Testis (tissue), 5 donors: ENCODE data around the gene RCN1. TPM values are rescaled to one million over a fixed set of nuclear protein-coding genes. Genes with fewer than 3 reads are reported as not detected.

Source experiments
- DNase-seq: peaks from one replicate; pipeline ENCODE4 v3.0.0-alpha.2; 2019
- H3K27ac ChIP-seq, 2 donors: fragments of 200-600 bp; sonication (generic); one replicate each; pipeline ENCODE4 v1.5.1; 2019
- H3K27me3 ChIP-seq: fragments of 200-600 bp; sonication (generic); one replicate; pipeline ENCODE4 v1.5.1; 2019
- H3K36me3 ChIP-seq: fragments of 200-600 bp; sonication (generic); one replicate; pipeline ENCODE4 v1.5.1; 2017; ENCODE audit warnings: low read depth; ENCODE audit errors: missing control alignments
- H3K4me1 ChIP-seq: fragments of 200-600 bp; sonication (generic); one replicate; pipeline ENCODE4 v1.5.1; 2019
- H3K4me3 ChIP-seq, 2 donors: fragments of 200-600 bp; sonication (generic); one replicate each; pipeline ENCODE4 v1.5.1; 2017 to 2019
- H3K9me3 ChIP-seq: fragments of 200-600 bp; sonication (generic); one replicate; pipeline ENCODE4 v1.5.1; 2017
- POLR2A ChIP-seq: fragments of 450-650 bp; IDR thresholded peaks from one replicate; pipeline ENCODE4 v1.6.1; 2017; ENCODE audit warnings: antibody characterized with exemption, mild to moderate bottlenecking, moderate library complexity
- WGBS, 2 donors: methylation state at CpG; one replicate each; pipeline ENCODE4 v1.1.5; 2018; 5-methylcytosine and 5-hydroxymethylcytosine counted together
- intact Hi-C: fragments of 100-400 bp; cut with DNase I; formaldehyde crosslinking; loops from one replicate; pipeline ENCODE4 v1.15.1; 2023; ENCODE audit warnings: low total_unique reads
- long read RNA-seq, 2 donors: transcript quantifications; one replicate each; lab custom pipeline, GENCODE V29; 2026
- polyA plus RNA-seq: library from polyadenylated mRNA; stranded (reverse); fragments of 350-450 nt; fragmentation: Illumina TruSeq; extraction: RNeasy Lipid Tissue Mini Kit (QIAGEN cat#74804); gene quantifications from one replicate; pipeline ENCODE4 v1.2.3, GENCODE V29; 2014; ENCODE audit warnings: low read depth, low replicate concordance; ENCODE audit not compliant: insufficient read depth
- total RNA-seq, 2 donors: library from RNA; depleted of rRNA; stranded (reverse); fragments of >200 nt; gene quantifications; one replicate each; pipeline ENCODE4 v1.2.3, GENCODE V29; 2016
- TF ChIP-seq, protein P1 (sequence below), 3 experiments: fragments of 450-650 bp in 2 of 3; fragments of 200-600 bp in 1 of 3; sonication (generic) in 1 of 3; IDR thresholded peaks; one replicate each; pipeline ENCODE4 v1.5.1; 2016 to 2019; ENCODE audit warnings: antibody characterized with exemption in 3 of 3, mild to moderate bottlenecking in 2 of 3, moderate library complexity in 1 of 3

RCN1 gene
- total RNA-seq (10 to 100 TPM; 44.4 to 47.3 TPM), polyA plus RNA-seq (82.6 TPM)
- long read RNA-seq, donor 1, transcript RCN1-201 (6 exons, 2,572 nt): major isoform, 77 of 81 reads
- long read RNA-seq, donor 1, partial matches to known transcripts: 0 of 81 reads
- long read RNA-seq, donor 1, other reads (novel, unspliced or antisense): 0 of 81 reads
- long read RNA-seq, donor 2, transcript RCN1-201 (6 exons, 2,572 nt): major isoform, 39 of 41 reads
- long read RNA-seq, donor 2, partial matches to known transcripts: 0 of 41 reads
- long read RNA-seq, donor 2, other reads (novel, unspliced or antisense): 0 of 41 reads

- intact Hi-C loops: no loop called here
- DNase-seq: peak; percentile 64
- H3K4me1 ChIP-seq: peaks cover 18% of the 10 kb centered on the region
These were observed at the start of gene RCN1 for GRCh38 chr11:32090545-32091370. TSS of gene RCN1 (plus strand) at chr11:32091074. CDS start at chr11:32091197, 123 bp downstream.

DNA sequence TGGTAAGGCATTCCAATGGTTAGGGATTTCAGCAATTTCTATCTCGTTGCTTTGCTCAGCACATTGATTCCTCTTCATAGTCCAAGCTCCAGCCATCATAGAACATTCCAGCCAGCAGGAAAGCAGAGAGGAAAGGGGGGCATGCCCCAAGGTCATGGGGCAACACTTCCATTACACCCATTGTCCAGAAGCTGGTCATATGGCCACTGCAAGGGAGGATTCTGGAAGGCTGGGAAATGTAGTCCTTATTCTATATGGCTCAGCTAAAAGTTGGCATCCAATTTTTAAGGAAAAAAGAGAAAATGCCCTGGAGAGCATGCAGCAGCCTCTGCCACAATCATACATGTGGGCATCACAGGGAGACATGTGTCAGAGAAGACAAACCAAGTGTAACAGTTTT, 47.1 kb upstream of the RCN1 start:
- no peaks in the 10 kb centered on the region for H3K27me3 ChIP-seq
- intact Hi-C loops: no loop called here
- no peak overlapping the region for H3K4me3 ChIP-seq
- H3K4me1 ChIP-seq: no peaks in the 10 kb centered on the region
- H3K27ac ChIP-seq: no peak overlapping the region
- no peaks in the 10 kb centered on the region for H3K9me3 ChIP-seq
- no peaks in the 10 kb centered on the region for H3K36me3 ChIP-seq
- DNase-seq: no peak
- WGBS, 2 donors: 70 to 80% methylated on average over 1 of the region's 1 CpG
- TF ChIP-seq POLR2A: no peak
- TF ChIP-seq, protein P1, sequence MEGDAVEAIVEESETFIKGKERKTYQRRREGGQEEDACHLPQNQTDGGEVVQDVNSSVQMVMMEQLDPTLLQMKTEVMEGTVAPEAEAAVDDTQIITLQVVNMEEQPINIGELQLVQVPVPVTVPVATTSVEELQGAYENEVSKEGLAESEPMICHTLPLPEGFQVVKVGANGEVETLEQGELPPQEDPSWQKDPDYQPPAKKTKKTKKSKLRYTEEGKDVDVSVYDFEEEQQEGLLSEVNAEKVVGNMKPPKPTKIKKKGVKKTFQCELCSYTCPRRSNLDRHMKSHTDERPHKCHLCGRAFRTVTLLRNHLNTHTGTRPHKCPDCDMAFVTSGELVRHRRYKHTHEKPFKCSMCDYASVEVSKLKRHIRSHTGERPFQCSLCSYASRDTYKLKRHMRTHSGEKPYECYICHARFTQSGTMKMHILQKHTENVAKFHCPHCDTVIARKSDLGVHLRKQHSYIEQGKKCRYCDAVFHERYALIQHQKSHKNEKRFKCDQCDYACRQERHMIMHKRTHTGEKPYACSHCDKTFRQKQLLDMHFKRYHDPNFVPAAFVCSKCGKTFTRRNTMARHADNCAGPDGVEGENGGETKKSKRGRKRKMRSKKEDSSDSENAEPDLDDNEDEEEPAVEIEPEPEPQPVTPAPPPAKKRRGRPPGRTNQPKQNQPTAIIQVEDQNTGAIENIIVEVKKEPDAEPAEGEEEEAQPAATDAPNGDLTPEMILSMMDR (IDR thresholded peaks at IDR 0.05): no peak

More at GRCh38 chr11:32090545-32091370, at the start of gene RCN1:
- peak within 1 kb of the TSS; percentile 90 to 91 for H3K27ac ChIP-seq
- H3K9me3 ChIP-seq: no peaks in the 10 kb centered on the region
- H3K36me3 ChIP-seq: no peaks in the 10 kb centered on the region
- H3K4me3 ChIP-seq: peak within 1 kb of the TSS; percentile 73 to 93
- TF ChIP-seq, protein P1 (IDR thresholded peaks at IDR 0.05): no peak
- no peak for TF ChIP-seq POLR2A
- WGBS, 2 donors: 2 to 12% methylated on average over 11 to 72 of the region's 79 CpGs
- no peaks in the 10 kb centered on the region for H3K27me3 ChIP-seq

DNA sequence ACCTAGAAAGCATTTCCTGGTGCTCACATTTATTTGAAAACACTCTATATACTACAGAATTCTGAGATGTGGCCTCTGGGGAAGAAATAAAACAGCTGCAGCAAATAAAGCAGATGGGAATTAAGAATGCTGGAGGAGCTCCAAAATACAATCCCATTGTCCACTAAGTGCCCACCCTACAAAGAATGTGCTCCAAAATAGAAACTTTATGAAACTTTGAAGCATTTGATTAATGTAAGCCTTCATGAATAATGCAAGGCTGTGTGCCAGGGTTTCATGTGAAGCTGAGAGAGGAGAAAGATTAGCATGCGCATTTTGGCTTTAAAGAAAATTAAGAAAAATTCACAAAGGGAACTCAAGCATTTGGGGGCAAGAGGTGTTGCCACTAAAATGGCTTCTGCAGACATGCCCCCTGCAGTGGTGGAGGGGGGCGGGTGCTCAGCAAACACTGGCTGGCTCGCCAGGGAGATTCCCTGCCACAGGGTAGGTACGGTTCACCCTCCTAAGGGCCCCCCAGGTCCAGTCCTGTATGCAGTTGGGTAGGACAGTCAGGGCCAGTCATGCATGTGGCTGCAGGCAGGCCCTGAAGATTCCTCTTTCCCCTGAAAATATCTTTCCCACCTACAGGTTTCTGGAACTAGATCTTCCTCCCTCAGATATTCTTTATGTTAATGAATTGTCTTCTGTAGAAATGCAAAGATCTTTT, 46.6 kb upstream of the RCN1 start:
- Histone ChIP-seq H3K4me3 (no peak overlapping the region), H3K4me1 (no peaks in the 10 kb centered on the region), H3K27me3 (no peaks in the 10 kb centered on the region), H3K36me3 (no peaks in the 10 kb centered on the region), H3K27ac (no peak overlapping the region), H3K9me3 (no peaks in the 10 kb centered on the region)
- intact Hi-C loops: no loop called here
- TF ChIP-seq, protein P1 (IDR thresholded peaks at IDR 0.05): no peak
- TF ChIP-seq POLR2A: no peak
- 67 to 79% methylated on average over 4 of the region's 4 CpGs for WGBS, 2 donors
- no peak for DNase-seq

- Histone ChIP-seq H3K4me3 (no peak overlapping the region), H3K36me3 (no peaks in the 10 kb centered on the region), H3K9me3 (no peaks in the 10 kb centered on the region), H3K4me1 (no peaks in the 10 kb centered on the region), H3K27ac (no peak overlapping the region), H3K27me3 (no peaks in the 10 kb centered on the region)
- intact Hi-C loops: no loop called here
- no peak for DNase-seq
- TF ChIP-seq, protein P1 (IDR thresholded peaks at IDR 0.05): no peak
- TF ChIP-seq POLR2A: no peak
These were observed 45.4 kb upstream of the RCN1 start for GRCh38 chr11:32045456-32045855.
